IMR-90 (cell line): Measurements from ENCODE around the gene CACNB2. TPM values are rescaled to one million over a fixed set of nuclear protein-coding genes. Genes with fewer than 3 reads are reported as not detected.

Experiments
- ATAC-seq: fragments of 200-7000 bp; cut with Tn5 transposase; 2 replicates; pipeline ENCODE4 v1.9.1; 2020; ENCODE audit warnings: low read depth, mild to moderate bottlenecking, moderate library complexity
- BruUV-seq: library from RNA; stranded (reverse); fragments of 400-500 nt; replicated peaks from 2 replicates; lab custom pipeline; 2021; lab: Mats Ljungman, UMichigan
- CTCF ChIA-PET: fragments of 300-600 bp; formaldehyde crosslinking; extraction: SDS; loops from one replicate; lab custom pipeline; 2021; ENCODE audit warnings: antibody characterized with exemption; lab: Yijun Ruan, JAX
- POLR2A ChIA-PET: fragments of 300-600 bp; sonication (Branson Sonifier 250); formaldehyde crosslinking; loops from one replicate; lab custom pipeline; 2022; ENCODE audit warnings: antibody characterized with exemption; ENCODE audit not compliant: unreplicated experiment; lab: Charles Lee
- DNase-seq: peaks from one replicate; pipeline ENCODE4 v3.0.0; 2013
- H2AFZ ChIP-seq: replicated peaks from 2 replicates; pipeline ENCODE3; 2013; ENCODE audit warnings: low read length, mild to moderate bottlenecking; ENCODE audit not compliant: poor library complexity
- H2AK5ac ChIP-seq: 2 replicates; pipeline ENCODE4 v1.6.1; 2013; ENCODE audit warnings: low read depth, low read length, inconsistent platforms
- H2AK9ac ChIP-seq: replicated peaks from 2 replicates; pipeline ENCODE3; 2013; ENCODE audit warnings: mild to moderate bottlenecking, low read depth, low read length, moderate library complexity; ENCODE audit not compliant: poor library complexity
- H2BK120ac ChIP-seq: 2 replicates; pipeline ENCODE4 v1.6.1; 2013; ENCODE audit warnings: low read depth, low read length, inconsistent platforms
- H2BK15ac ChIP-seq: 3 replicates; pipeline ENCODE4 v1.6.1; 2013; ENCODE audit warnings: low read depth, low read length, inconsistent platforms
- H2BK20ac ChIP-seq: 2 replicates; pipeline ENCODE4 v1.6.1; 2013; ENCODE audit warnings: low read depth, mild to moderate bottlenecking, inconsistent platforms, low read length, moderate library complexity
- H2BK5ac ChIP-seq: 2 replicates; pipeline ENCODE4 v1.6.1; 2013; ENCODE audit warnings: mild to moderate bottlenecking, low read depth, low read length, inconsistent platforms; ENCODE audit not compliant: poor library complexity, severe bottlenecking
- H3K14ac ChIP-seq: replicated peaks from 2 replicates; pipeline ENCODE4 v1.6.1; 2013; ENCODE audit warnings: low read depth, low read length, inconsistent platforms
- H3K18ac ChIP-seq: 2 replicates; pipeline ENCODE4 v1.6.1; 2013; ENCODE audit warnings: low read depth, low read length, control low read depth
- H3K23ac ChIP-seq: 2 replicates; pipeline ENCODE4 v1.6.1; 2013; ENCODE audit warnings: low read depth, low read length, inconsistent platforms
- H3K27ac ChIP-seq: 2 replicates; pipeline ENCODE4 v1.5.1; 2013; ENCODE audit warnings: mild to moderate bottlenecking, control low read depth, low read length; ENCODE audit not compliant: insufficient read depth
- H3K27me3 ChIP-seq: 2 replicates; pipeline ENCODE4 v1.6.1; 2013; ENCODE audit warnings: low read length; ENCODE audit not compliant: control insufficient read depth, insufficient read depth
- H3K36me3 ChIP-seq: 2 replicates; pipeline ENCODE4 v1.6.1; 2013; ENCODE audit warnings: low read length, mixed read lengths; ENCODE audit not compliant: control insufficient read depth, insufficient read depth
- H3K4ac ChIP-seq: 2 replicates; pipeline ENCODE4 v1.6.1; 2013; ENCODE audit warnings: low read depth, low read length, inconsistent platforms
- H3K4me1 ChIP-seq: 2 replicates; pipeline ENCODE4 v1.6.1; 2013; ENCODE audit warnings: low read length, mixed read lengths; ENCODE audit not compliant: control insufficient read depth, insufficient read depth
- H3K4me2 ChIP-seq: 2 replicates; pipeline ENCODE4 v1.6.1; 2013; ENCODE audit warnings: low read depth, mild to moderate bottlenecking, control low read depth, low read length, moderate library complexity
- H3K4me3 ChIP-seq: 2 replicates; pipeline ENCODE4 v1.5.1; 2013; ENCODE audit warnings: low read depth, mild to moderate bottlenecking, control low read depth, low read length, moderate library complexity; ENCODE audit not compliant: insufficient read depth
- H3K56ac ChIP-seq: 2 replicates; pipeline ENCODE4 v1.6.1; 2013; ENCODE audit warnings: low read length, inconsistent platforms; ENCODE audit not compliant: insufficient read depth; ENCODE audit errors: extremely low read depth
- H3K79me1 ChIP-seq, 2 experiments: 2 replicates each; pipeline ENCODE4 v1.6.1; 2013; ENCODE audit warnings: low read length in 2 of 2, inconsistent platforms in 1 of 2, low read depth in 1 of 2
- H3K9ac ChIP-seq: 2 replicates; pipeline ENCODE4 v1.6.1; 2013; ENCODE audit warnings: low read depth, low read length, control low read depth
- H3K9me1 ChIP-seq: 2 replicates; pipeline ENCODE4 v1.6.1; 2013; ENCODE audit warnings: low read length, inconsistent platforms; ENCODE audit not compliant: insufficient read depth
- H3K9me3 ChIP-seq: 2 replicates; pipeline ENCODE4 v1.6.1; 2013; ENCODE audit warnings: low read length; ENCODE audit not compliant: control insufficient read depth, insufficient read depth
- H4K20me1 ChIP-seq: 2 replicates; pipeline ENCODE4 v1.6.1; 2013; ENCODE audit warnings: low read length, inconsistent platforms; ENCODE audit not compliant: insufficient read depth
- H4K5ac ChIP-seq: 2 replicates; pipeline ENCODE4 v1.6.1; 2013; ENCODE audit warnings: mild to moderate bottlenecking, low read depth, low read length, control low read depth
- H4K8ac ChIP-seq, 2 experiments: 2 replicates each; pipeline ENCODE4 v1.6.1; 2013; ENCODE audit warnings: low read depth in 2 of 2, low read length in 2 of 2, control low read depth in 1 of 2, inconsistent platforms in 1 of 2
- H4K91ac ChIP-seq: 2 replicates; pipeline ENCODE4 v1.6.1; 2013; ENCODE audit warnings: low read depth, low read length, inconsistent platforms; ENCODE audit not compliant: insufficient read depth
- CEBPB ChIP-seq: IDR thresholded peaks from 2 replicates; pipeline ENCODE4 v1.6.1; 2012; ENCODE audit warnings: low read depth, low read length, improper control_type of control experiment
- MAZ ChIP-seq: IDR thresholded peaks from 2 replicates; pipeline ENCODE4 v1.6.1; 2012; ENCODE audit warnings: low read depth, mild to moderate bottlenecking, low read length, improper control_type of control experiment, moderate library complexity, borderline replicate concordance
- MXI1 ChIP-seq: IDR thresholded peaks from 2 replicates; pipeline ENCODE4 v1.6.1; 2012; ENCODE audit warnings: low read depth, mild to moderate bottlenecking, low read length, moderate library complexity, borderline replicate concordance
- NFE2L2 ChIP-seq: fragments of 150-350 bp; IDR thresholded peaks from 2 replicates; pipeline ENCODE4 v1.6.1; 2016; ENCODE audit warnings: low read depth, mild to moderate bottlenecking, low read length
- POLR2A ChIP-seq: IDR thresholded peaks from 2 replicates; pipeline ENCODE4 v1.6.1; 2012; ENCODE audit warnings: mild to moderate bottlenecking, low read depth, low read length
- RAD21 ChIP-seq: IDR thresholded peaks from 2 replicates; pipeline ENCODE4 v1.6.1; 2012; ENCODE audit warnings: low read length, improper control_type of control experiment
- RFX5 ChIP-seq: IDR thresholded peaks from 2 replicates; pipeline ENCODE4 v1.8.0; 2012; ENCODE audit warnings: low read depth, mild to moderate bottlenecking, low read length, moderate library complexity
- USF2 ChIP-seq: fragments of 150-350 bp; IDR thresholded peaks from 2 replicates; pipeline ENCODE4 v1.6.1; 2017; ENCODE audit warnings: mild to moderate bottlenecking, antibody characterized with exemption, low read length, low read depth
- WGBS, 2 experiments: methylation state at CpG; one replicate each; pipeline versions ENCODE4 v1.1.5 to v1.1.7; 2013; ENCODE audit warnings: missing lambda C conversion rate in 2 of 2; ENCODE audit not compliant: insufficient read length in 1 of 2; ENCODE audit errors: extremely low coverage in 2 of 2; 5-methylcytosine and 5-hydroxymethylcytosine counted together
- dilution Hi-C: fragments of 300-500 bp; cut with HindIII; formaldehyde crosslinking; loops from one replicate; pipeline ENCODE4 v1.14.3; 2018; ENCODE audit warnings: low sequenced_read_pairs; ENCODE audit not compliant: unreplicated experiment
- in situ Hi-C: fragments of 300-500 bp; cut with MboI; formaldehyde crosslinking; loops from 3 replicates; pipeline ENCODE4 v1.14.3; 2019; ENCODE audit warnings: low sequenced_read_pairs, inconsistent platforms, mixed read lengths
- intact Hi-C: fragments of 100-400 bp; cut with micrococcal nuclease; formaldehyde crosslinking; loops from 2 replicates; pipeline ENCODE4 v1.10.0; 2022
- polyA plus RNA-seq, 3 experiments: library from polyadenylated mRNA; depleted of rRNA; stranded (reverse); fragments of >200 nt; gene quantifications; 2 replicates each; pipeline ENCODE4 v1.2.3, GENCODE V29; 2012; ENCODE audit warnings: low replicate concordance in 1 of 3
- total RNA-seq: library from RNA; depleted of rRNA; stranded (reverse); fragments of >200 nt; gene quantifications from 2 replicates; pipeline ENCODE4 v1.2.3, GENCODE V29; 2012

CACNB2 gene
- total and polyA plus RNA-seq, 2 of the 4 experiments (the other 2 are of a cell fraction): 0.36 TPM

GRCh38 chr10:18400906-18401245 is 260.7 kb downstream of the CACNB2 start:
- dilution Hi-C loops: no loop called here
- CTCF ChIA-PET: no interaction called here

More at GRCh38 chr10:18400906-18401245, 260.7 kb downstream of the CACNB2 start:
- H3K56ac ChIP-seq: no peak overlapping the region
- H3K27ac ChIP-seq: no peak overlapping the region
- POLR2A ChIA-PET: no interaction called here
- peaks cover 7% of the 10 kb centered on the region for H3K4me1 ChIP-seq
- peaks cover 3% of the 10 kb centered on the region for H3K27me3 ChIP-seq
- H3K4ac ChIP-seq: no peak overlapping the region
- H4K8ac ChIP-seq: no peak overlapping the region
- DNase-seq (no peak), ATAC-seq (peak; percentile 37)
- peak overlapping the region; percentile 23; the same call in 1 of the 2 replicates for H3K4me3 ChIP-seq
- TF ChIP-seq USF2: no peak
- TF ChIP-seq RAD21: no peak
- TF ChIP-seq POLR2A: no peak
- TF ChIP-seq RFX5: no peak
- TF ChIP-seq MXI1: no peak
- TF ChIP-seq MAZ: no peak
- TF ChIP-seq NFE2L2: no peak
- TF ChIP-seq CEBPB: no peak
- H3K23ac ChIP-seq: no peak overlapping the region
- in situ Hi-C loops (no loop called here), intact Hi-C loops (no loop called here)
- H2BK20ac ChIP-seq: no peak overlapping the region
- no TSS peak for BruUV-seq
- H4K5ac ChIP-seq: no peak overlapping the region; the same call in 1 of the 2 replicates
- no peaks in the 10 kb centered on the region for H4K20me1 ChIP-seq
- no peak overlapping the region for H2AFZ ChIP-seq
- H2AK5ac ChIP-seq: no peak overlapping the region
- H3K9me3 ChIP-seq: no peaks in the 10 kb centered on the region
- H3K14ac ChIP-seq: no peak overlapping the region
- no peak overlapping the region for H2BK120ac ChIP-seq
- H3K9ac ChIP-seq: peak overlapping the region; percentile 15; the same call in 1 of the 2 replicates
- WGBS, 2 experiments: 63% methylated on average over 2 of the region's 11 CpGs; no CpG with 5 or more reads in 1 of the 2 experiments
- H3K79me1 ChIP-seq: no peaks in the 10 kb centered on the region
- H2BK15ac ChIP-seq: no peak overlapping the region
- no peak overlapping the region for H2BK5ac ChIP-seq
- no peaks in the 10 kb centered on the region for H3K36me3 ChIP-seq
- H3K18ac ChIP-seq: no peak overlapping the region; the same call in 1 of the 2 replicates
- no peaks in the 10 kb centered on the region for H3K9me1 ChIP-seq
- no peak overlapping the region for H4K91ac ChIP-seq
- peak overlapping the region; percentile 74 for H3K4me2 ChIP-seq
- no peak overlapping the region for H2AK9ac ChIP-seq
